HG02970 (cell line): ENCODE data around the gene DRC3.
"Not testable (repeated sequence)": the region's sequence is repeated elsewhere in the genome, so short reads cannot be mapped to it uniquely, and the experiment has no call there.

Source experiments
- ATAC-seq: cut with Tn5 transposase; IDR thresholded peaks from one replicate; pipeline ENCODE4 v1.9.1; 2021; ENCODE audit warnings: mild to moderate bottlenecking, moderate library complexity, moderate number of reproducible peaks; ENCODE audit not compliant: unreplicated experiment, low FRiP score

DRC3 gene

GRCh38 chr17:17972126-17972951, at the start of gene DRC3, which contains the start of gene TOM1L2:
DRC3 (plus strand) TSS chr17:17972862; CDS start chr17:17977599, 4,737 bp downstream.
TOM1L2 (minus strand) TSS chr17:17972400; CDS start chr17:17972313, 87 bp downstream.
- ATAC-seq = peak; percentile 92

DNA sequence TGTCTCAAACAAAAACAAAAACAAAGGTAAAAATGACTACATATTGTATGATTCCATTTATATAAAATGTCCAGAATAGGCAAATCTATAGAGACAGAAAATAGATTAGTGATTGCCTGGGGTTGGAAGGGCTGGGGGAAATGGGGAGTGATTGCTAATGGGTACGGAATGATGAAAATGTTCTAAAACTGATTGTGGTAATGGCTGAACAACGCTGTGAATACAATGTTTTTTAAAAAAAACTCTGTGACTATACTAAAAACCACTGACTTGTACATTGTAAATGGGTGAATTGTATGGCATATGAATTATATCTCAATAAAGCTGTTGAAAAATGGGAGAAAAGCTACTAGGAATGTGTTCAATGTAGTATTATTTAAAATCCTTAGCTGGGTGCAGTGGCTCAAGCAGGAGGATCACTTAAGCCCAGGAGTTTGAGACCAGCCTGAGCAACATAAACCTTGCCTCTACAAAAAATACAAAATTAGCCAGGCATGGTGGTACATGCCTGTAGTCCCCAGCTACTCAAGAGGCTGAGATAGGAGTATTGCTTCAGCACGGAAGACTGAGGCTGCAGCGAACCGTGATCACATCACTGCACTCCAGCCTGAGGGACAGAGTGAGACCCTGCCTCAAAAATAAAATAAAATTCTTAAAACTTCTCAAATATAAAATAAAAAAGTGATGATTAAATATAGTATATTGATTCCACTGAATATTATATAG, 48.4 kb upstream of the DRC3 start:
- ATAC-seq = no peak

DNA sequence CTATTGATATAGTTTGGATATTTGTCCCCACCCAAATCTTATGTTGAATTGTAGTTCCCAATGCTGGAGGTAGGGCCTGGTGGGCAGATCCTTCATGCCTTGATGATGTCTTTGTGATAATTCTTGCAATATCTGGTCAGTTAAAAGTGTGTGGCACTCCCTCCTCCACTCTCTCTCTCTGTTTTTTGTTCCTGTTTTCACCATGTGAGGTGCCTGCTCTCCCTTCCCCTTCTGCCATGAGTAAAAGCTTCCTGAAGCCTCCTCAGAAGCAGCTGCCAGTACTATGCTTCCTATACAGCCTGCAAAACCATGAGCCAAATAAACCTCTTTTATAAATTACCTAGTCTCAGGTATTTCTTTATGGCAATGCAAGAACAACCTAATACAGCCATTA, 47.8 kb upstream of the DRC3 start:
- no peak for ATAC-seq

- no peak for ATAC-seq
Observed at GRCh38 chr17:17926036-17926435, 46.6 kb upstream of the DRC3 start.

DNA sequence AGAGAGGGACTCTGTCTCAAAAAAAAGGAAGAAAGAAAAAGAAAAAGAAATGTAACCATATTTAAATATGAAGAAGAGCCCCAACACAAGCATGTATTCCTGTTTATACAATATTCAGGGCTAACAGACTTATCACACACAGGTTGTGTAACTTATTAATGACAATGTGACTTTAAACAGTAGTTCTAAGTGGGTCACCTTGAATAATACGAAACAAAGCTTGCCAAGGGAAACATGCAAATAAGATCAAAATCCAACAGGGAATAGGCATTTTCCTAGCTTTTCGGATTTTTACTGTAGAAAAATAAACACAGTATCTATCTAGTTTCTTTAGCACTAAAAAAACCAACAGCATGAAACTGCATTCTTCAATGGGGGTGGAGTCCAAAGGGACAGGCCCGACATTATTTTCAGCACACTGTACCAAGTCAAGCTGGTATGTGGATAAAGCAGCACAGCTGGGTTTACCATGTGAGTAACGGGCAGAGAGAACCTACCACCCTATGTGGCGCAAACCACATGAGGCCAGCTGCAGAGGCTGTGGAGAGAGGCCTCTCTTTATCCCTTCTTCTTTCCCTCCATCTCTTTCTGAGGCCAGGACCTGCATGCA, 45.7 kb upstream of the DRC3 start:
- ATAC-seq = no peak

GRCh38 chr17:17928398-17929287, 44.0 kb upstream of the DRC3 start:
- ATAC-seq = no peak

GRCh38 chr17:17929655-17930380, 42.8 kb upstream of the DRC3 start:
- no peak for ATAC-seq

DNA sequence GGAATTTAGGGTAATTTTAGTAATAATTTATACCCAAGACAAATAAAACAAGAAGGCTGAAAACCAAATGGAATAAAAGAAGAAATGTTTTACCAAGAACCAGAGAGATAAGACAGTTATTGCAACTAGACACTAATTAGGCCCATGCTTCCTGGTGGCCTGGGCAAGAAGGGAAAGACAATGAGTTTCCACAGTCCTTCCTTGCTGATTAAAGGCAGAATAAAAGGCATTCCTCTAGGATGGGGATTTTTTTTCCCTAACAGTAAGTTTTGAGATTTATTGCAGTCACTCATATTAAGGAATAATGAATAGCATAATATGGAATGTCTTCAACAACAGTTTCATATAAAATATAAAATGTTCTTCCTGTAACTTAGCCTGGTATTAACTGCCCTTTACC, 42.0 kb upstream of the DRC3 start:
- ATAC-seq = no peak

DNA sequence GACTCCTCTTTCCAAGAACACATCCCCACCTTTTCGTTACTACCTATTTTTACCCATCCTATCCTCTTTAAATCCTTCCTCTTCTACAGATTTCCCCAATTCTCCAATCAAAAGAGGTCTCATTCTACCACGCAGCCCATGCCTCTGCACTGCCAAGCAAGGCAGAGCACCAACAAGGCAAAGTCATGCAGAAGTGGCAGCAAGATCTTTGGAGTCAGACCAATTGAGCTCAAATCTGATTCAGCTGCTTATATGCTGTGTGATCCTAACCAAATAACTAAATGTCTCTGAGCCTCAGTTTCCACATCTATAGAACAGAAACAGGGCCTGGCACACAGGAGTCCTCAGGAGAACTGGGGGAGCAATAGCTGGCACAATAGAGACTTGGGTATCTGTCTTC, 41.5 kb upstream of the DRC3 start:
- ATAC-seq = no peak

- no peak for ATAC-seq
Observed at GRCh38 chr17:17933775-17934174, 38.9 kb upstream of the DRC3 start.

- ATAC-seq = no peak
Observed at GRCh38 chr17:17934214-17934613, 38.4 kb upstream of the DRC3 start.

DNA sequence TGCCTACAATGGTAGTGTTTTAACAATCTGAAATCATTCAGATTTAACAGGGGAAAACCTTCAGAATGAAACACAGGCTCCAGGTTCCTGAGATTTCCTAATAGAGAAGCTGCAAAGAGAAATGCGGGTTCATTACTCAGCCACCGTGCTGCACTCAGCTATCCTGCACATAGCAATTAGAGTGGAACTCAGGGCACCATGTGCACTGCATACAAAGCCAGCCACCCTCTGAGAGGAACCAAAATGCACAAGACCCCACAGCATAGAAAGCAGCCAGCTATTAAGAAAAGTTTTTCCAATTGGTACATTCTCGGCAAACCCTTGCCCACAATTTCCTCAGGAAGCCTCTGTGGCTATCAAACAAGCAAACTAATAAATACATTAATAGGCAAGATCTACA, 37.9 kb upstream of the DRC3 start:
- no peak for ATAC-seq

DNA sequence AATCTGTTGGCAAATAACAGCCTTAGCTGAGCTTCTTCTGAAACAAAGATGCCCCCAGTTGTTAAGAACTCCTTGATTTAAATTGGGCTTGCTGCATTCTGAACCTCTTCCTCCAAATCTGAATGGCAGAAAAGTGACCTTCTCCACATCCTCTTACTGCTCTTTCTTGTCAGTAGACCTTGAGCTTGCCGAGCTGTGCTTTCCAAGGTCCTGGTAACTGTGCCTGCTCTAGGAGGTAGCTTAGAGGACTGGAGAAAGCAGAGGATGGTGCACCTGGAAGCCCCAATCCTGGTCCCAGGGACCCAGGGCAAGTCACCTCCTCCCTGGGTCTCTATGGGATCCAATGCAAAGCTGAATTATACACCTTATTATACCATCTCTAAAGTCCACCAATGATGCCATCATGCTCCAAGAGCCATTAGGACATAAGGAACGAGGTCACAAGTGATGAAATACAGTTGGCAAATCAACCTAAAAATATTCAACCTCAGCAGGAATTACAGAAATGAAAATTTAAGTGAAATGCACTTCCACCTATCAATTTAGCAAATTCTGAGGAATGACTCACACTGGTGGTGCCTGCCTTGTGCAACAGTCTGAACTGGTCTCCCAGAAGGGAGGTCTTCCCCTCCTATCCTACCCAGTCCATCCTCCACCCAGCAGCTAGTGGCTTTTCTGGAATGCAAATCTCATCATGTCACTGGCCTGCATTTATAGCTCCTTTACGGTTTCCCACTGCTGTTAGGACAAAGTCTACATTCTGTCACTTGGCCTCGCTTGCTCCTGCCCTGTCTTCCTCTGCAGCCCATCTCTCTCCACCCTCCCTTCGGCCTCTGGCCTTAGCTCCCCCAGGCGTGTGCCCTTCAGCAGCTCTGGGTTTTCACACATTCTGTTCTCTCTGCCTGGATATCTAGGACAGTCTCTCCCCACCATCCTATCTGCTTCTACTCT, 37.1 kb upstream of the DRC3 start:
- no peak for ATAC-seq

- no peak for ATAC-seq
Observed at GRCh38 chr17:17937201-17937853, 35.3 kb upstream of the DRC3 start.

DNA sequence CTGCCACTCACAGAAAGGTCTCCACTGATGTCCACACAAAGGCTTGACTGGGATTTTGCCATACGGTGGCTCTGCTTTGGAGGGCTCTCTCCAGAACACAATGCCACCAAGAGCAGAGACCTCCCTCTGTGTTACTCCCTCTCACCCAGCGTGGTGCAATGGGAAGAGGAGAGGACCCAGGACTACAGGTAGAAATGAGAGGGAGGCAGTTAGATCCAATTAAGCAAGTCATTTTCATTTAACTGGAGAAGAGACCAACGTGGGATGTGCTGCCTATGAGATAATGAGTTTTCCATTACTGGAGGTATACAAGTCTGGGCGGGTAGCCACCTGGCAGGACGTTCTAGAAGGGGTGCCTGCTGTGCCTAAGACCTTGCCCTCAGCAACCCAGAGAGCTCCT, 34.7 kb upstream of the DRC3 start:
- ATAC-seq = no peak

DNA sequence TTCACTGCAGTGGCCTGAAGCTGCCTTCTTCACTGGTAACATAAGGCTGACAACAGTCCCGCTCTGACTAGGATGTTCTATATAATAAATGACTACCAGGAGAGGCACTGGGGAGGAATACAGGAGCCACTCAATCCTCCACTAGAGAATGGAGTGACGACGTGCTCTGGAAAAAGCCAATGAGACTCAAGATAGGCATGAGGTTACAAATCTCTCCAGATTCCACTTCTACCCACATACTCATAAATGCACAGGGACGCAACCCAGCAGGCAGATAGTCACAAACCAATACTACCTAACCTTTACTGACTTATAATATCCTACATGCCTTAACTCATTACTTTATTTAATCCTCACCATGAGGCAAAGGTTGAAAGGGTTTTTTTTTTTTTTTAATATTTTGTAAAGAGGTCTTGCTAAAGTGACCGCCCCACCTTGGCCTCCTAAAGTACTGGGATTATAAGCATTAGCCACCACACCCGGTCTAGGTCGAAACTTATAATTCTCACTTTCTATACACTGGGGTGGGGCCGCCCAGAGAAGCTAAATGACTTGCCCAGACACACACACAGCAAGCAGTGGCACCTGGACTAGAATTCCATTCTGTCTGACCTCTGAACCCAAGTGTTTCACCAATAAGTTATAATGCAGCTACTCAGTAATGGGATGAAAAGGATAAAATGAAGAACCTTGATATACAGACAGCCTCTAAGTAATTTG, 34.1 kb upstream of the DRC3 start:
- no peak for ATAC-seq

- ATAC-seq = not testable (repeated sequence)
Observed at GRCh38 chr17:17939941-17940340, 32.7 kb upstream of the DRC3 start.
